ENCODE measurements around the gene ZSCAN2.

DNA sequence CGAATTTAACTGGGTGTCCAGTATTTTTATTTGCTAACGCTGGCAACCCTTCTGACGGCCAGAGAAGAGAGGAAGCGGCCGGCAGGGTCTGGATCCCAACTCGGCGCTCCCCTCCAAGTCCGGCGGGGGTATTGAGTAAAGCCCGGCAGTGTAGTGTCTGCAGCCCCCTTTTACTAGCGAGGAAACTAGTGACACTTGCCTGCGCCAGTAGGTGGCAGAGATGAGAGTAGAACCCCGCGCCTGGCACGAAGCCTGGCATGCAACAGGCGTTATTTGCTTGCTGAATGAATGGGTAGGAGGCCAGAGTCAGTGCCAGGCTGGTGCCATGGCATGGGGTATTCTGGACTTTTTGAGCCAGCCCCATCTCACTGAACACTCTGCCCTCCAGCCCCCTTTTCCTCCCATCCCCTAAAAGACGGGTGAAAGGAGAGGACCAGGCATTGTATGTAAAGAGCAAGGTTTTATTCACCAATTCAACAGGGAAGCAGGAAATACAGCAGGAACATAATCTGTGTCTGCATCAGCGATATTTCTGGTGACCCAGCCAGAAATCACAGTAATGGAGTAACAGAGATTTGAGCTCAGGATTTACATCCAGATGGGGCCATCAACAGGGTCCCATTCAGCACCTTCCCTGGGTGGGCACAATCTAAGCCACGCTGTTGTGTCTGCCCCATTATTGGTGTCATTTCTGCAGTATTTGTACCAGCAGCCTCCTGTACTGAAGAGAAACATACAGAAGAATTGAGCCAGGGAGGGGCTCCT lies 54.1 kb downstream of the ZSCAN2 start:
- TF ChIP-seq, protein P1, sequence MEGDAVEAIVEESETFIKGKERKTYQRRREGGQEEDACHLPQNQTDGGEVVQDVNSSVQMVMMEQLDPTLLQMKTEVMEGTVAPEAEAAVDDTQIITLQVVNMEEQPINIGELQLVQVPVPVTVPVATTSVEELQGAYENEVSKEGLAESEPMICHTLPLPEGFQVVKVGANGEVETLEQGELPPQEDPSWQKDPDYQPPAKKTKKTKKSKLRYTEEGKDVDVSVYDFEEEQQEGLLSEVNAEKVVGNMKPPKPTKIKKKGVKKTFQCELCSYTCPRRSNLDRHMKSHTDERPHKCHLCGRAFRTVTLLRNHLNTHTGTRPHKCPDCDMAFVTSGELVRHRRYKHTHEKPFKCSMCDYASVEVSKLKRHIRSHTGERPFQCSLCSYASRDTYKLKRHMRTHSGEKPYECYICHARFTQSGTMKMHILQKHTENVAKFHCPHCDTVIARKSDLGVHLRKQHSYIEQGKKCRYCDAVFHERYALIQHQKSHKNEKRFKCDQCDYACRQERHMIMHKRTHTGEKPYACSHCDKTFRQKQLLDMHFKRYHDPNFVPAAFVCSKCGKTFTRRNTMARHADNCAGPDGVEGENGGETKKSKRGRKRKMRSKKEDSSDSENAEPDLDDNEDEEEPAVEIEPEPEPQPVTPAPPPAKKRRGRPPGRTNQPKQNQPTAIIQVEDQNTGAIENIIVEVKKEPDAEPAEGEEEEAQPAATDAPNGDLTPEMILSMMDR (IDR thresholded peaks at IDR 0.05): peak; percentile 59 to 86 (median 62)
- TF ChIP-seq POLR2A (IDR thresholded peaks at IDR 0.05) (no peak), POLR2AphosphoS5 (IDR thresholded peaks at IDR 0.05) (peak in 2 of 3 donors; percentile 29 to 30), EP300 (IDR thresholded peaks at IDR 0.05; ENCODE audit: low read depth) (no peak)
